Dedifferentiated amniotic fluid mesenchymal stem cell (primary cell): Measurements from ENCODE around the gene CBFA2T2.

Experiments used
- DNase-seq: peaks from one replicate; pipeline ENCODE4 v3.0.0-alpha.2; 2016; ENCODE audit errors: extremely low spot score

CBFA2T2 gene

DNA sequence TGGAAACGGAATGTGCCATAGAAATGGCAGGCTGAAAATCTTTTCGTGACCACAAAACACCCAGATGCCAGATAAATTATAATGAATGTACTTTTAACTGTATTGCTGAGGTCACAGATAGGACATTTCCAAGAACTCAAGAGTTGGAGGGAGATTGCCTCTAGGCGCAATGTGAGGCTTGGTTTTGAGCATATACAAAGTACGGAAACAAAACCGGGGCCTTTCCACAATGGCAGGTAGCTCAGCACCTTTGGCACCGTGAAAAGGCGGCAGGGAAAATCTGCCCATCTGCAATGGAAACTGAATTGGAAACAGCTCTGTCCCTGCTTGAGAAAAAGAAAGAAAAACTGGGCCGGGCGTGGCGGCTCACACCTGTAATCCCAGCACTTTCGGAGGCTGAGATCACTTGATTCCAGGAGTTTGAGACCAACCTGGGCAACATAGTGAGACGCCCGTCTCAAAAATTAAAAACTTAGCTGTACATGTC is 161.7 kb downstream of the CBFA2T2 start:
- no peak for DNase-seq

DNA sequence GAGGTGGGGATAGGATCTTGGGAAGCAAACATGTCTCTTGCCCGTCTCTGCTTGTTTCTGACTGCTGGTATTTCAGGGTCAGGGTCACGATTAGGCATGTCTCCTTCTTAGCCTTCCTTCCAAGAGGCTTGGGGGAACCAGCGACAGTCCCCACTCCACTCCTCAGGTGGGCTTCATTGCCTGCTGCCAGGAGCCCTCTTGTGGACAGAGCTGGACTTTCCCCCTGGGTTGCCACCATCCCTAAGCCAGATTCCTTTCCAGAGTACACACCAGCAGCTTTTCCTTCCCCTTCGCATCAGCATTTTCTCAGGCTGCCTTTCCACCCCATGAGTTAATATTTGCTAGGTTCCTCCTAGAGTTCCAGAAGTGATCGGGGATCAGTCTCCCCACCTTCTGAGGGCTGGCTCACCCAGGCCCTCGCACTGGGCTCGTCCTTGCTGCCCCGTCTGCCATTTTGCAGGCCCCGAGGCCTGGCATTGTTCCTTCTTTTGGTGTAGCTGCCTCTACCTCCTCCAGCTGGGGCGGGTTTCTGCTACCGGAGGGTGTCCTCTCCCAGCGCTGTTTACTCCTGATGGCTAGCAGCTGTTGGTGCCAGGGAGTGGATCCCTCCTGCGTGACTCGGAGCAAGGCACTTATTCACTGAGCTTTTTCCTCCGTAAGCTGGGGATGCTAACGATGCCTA is 163.5 kb downstream of the CBFA2T2 start:
- peak; percentile 31 for DNase-seq

DNA sequence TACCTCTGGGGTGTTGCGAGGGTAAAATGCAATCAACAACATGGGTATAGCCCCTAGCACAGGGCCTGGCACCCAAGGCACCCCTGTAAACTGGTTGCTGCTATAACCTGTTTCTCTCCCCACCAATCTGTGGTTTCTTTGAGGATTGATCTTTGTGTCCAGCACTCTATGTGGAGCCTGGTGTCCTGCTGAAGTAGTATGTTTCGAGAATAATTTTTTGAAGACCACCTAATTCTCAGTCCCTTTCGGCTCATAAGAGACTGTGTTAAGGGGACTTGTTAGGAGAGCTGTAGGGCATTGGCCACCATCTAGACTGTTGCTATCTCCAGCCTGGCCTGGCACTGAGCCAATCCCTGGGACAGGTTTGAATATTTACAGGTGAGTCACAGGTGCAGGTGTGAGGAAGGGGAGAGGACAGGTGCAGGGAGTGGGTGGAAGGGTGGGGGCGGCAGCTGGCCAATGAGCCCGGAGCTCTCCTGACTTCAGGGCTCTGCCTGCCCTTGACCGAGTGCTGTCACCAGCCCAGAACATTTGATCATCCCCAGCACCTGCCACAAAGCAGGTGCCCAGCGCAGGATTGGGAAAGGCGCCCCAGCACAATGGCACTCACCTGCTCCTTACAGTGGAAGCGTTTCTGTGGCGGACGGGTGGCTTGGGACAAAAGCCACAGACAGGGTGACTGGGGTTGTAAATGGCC is 164.2 kb downstream of the CBFA2T2 start:
- DNase-seq = no peak

DNA sequence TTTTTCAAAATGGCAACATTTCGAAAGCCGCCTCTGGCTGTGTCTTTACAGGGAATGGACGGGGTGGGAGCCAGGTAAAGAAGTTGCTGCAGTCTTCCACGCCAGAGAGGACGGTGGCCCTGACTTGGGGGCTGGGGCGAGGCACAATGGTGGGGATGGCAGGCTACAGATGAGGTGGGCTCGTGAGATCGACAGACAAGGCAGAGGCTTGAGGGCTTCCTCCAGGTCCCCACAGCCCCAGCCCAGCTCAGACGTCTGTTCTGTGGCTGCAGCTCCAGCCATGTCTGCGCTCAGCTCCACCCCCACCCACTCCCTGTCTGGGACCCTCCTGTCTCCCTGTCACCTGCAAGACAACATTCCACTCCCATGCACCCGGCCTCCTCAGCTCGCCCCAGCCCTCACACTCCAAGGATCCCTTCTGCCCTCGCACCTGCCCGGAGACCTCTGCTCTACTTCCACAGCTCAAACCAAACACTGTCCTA is 164.8 kb downstream of the CBFA2T2 start:
- DNase-seq = no peak

DNA sequence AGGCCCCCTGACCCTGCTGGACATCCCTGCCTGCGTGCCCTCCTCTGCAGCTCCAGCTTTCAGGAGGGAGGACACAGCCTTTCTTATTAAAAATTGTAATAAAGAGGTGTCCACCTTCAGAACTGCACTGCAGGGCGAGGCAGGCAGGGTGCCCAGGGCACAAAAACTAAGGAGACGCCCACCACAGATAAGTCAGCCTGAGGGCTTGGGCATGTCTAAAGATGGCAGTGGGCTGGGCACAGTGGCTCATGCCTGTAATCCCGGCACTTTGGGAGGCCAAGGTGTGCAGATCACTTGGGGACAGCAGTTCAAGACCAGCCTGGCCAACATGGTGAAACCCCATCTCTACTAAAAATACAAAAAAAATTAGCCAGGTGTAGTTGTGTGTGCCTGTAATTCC is 165.3 kb downstream of the CBFA2T2 start:
- no peak for DNase-seq

DNA sequence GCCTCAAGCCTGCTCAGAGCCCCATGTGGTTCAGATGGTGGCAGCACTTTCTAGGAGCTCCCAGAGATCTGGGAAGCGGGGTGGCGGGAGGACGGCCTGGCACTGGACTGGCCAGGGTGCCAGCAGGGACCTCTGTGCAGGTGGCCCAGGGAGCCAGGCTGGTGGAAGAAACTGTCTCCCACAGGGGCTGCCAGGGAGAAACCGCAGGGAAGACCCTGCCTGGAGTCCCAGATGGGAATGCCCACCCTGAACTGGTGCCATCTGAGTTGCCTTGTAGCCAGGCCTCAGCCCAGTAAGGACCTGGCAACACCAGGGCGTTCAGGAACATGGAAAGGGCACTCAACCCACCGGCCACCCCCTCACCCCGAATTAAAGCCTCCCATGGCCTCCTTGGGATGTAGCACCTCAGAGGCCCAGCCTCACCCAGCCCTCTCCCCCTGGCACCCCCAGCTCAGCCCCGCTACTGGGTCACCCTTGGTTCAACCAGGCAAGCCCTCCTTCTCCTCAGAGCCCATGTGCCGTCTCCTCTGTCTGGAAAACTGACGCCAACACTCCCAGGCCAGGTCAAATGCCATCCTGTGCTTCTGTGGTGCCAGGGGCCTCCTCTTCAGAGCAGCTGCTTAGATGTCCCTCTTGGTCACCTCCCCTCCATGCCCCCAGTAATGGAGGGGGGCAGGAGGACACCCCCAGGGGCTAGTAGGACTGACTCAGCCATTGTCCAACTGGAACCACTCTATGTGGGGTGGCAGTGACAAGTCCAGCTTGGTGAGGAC is 166.3 kb downstream of the CBFA2T2 start:
- DNase-seq = no peak

DNA sequence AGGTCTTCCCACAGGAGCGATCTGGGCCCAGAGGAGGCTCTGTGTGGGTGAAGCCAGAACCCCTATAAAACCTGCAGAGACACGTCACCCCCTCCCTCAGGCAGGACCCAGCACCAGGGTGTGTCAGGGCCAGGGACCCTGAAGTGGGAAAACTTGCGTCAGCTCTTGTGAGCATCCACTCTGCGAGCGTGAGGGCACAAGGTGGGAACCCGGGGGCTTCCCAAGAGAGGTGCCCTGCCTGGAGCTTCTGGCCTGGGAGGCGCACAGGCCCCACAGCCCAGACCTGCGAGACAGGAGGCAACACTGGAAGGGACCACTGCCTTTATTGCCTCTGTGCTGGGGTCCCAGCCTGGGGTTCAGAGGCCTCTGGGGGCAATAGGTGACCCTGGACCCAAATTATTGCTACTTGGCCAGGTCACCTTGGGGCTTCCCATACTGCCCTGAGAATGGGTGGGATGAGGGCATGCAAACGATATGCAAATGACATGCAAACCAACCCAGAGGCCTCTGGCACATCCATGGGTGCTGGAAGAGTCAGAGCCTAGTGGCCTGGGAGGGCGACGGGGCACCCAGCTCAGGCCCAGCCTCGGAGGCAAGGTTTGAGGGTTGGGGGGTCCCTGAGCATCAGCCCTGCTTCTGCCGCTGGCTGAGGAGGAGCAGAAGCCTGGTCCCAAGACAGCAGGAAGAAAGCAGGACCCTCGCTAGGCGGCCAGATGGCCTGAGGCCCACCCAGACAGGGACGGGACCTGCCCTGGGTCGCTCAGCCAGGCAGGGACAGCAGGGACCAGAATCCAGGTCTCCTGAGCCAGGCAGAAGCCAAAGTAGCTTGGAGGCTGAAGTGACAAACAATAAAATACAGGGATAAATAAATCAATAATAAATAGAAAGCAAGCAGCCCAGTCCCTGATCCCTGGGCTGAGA is 167.1 kb downstream of the CBFA2T2 start:
- no peak for DNase-seq

DNA sequence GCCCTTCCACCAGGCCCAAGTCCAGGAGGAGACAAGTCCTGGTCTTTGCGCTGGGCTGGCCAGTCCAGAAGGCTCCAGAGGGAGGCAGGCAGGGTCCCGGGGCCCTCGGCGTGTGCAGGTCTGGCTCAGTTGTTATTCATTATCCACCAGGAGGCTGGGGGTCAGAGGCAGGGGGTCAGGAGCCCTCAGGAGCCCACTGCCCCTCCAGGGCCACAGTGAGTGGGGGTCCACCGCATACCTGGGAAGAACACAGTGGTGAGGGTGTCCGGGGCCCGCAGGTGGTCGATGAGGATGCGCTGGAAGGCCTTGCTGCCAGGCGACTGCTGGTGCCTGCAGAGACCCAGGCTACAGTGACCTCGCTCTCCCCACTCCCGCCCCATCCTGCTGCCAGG is 167.8 kb downstream of the CBFA2T2 start:
- DNase-seq = no peak

DNA sequence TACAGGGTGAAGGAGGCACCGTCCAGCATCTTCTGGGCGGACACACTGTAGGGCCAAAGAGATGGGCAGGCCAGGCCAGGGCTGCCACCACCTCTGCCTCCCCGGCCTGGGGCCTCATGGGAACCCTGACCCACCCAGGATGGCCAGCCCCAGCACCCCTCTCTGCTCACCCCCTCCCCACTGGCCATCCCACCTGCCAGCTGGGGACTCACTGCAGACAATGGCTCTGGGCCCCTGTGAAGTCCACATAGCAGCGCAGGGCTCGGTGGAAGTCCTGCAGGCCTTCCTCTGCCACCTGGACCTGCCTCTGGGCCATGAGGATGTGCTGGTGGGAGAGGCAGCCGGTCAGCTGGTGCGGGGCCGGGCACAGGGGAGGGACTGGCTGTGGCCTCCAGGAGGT is 168.6 kb downstream of the CBFA2T2 start:
- no peak for DNase-seq

DNA sequence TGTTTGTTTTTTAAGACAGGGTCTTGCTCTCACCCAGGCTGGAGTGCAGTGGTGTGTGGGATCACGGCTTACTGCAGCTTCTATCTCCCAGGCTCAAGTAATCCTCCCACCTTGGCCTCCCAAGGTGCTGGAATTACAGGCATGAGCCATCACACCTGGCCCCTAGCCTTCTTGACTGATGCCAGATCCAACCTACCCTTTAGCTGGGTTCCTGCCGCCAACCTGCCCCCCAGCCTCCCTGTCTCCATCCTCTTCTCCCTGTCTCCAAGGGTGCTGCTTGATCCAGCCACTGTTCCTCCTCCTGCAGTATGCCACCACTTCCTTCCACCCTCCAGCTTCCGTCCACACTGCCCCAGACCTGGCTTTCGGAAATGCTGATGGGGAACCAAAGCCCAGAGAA is 169.0 kb downstream of the CBFA2T2 start:
- DNase-seq = no peak

DNA sequence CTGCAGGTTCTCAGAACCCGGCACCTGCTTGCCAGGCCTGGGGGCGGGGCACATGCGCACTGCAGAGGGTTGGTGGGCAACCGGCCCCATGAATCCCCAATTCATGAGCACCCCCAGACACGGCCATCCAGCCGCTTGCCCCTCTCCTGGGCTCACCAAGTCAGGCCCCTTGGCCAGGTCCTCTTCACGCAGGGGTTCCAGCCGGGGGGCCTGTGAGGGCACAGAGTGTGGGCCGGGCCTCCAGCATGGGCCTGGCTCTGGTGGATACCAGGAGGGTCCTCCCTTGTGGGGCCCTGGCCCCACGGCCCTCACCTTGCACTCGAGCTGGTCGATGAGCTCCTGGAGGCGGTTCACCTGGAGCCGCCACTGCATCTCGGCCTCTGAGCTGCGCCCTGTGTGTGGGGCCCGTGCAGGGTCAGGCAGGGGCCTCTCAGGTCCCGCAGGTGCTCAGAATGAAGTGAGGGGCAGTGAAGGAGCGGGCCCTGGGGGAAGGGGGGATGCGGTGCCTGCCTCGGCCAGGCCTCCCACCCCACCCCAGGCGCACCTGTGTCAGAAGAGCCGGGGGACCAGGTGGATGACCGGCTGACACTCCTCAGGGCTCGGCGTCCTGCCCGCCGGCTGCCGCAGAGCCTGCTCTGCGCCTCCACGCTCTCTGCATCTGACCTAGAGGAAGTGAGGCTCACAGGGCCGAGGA is 169.6 kb downstream of the CBFA2T2 start:
- DNase-seq = no peak

DNA sequence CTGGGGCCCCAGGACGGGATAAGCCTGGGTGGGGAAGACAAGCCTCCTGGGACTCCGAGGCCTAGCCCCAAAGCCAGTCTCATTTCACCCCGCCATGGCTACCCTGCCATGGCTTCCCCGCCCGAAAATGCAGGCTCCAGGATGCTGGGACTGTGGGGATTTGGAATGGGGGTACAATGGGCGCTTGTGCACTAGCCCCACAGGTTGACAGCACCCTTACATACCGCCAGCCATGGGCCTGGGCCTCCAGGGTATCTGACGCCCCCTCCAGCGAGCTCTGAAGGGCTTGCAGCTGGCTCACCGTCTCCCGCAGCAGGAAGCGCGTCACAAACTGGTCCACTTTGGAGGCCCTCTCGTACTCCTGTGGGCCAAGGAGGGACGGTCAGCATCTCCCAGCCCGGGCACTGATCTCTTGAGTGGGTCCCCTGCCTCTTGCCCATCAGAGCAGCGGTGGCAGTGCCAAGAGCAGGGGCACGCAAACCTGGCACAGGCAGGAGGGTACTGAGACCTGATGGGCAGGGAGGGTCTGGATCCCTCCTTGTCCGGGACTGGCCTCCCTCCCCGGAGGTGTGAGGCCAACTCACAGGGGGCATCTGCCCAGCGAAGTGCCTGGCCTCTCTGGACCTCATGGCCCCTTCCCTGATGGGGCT is 170.3 kb downstream of the CBFA2T2 start:
- DNase-seq = no peak

DNA sequence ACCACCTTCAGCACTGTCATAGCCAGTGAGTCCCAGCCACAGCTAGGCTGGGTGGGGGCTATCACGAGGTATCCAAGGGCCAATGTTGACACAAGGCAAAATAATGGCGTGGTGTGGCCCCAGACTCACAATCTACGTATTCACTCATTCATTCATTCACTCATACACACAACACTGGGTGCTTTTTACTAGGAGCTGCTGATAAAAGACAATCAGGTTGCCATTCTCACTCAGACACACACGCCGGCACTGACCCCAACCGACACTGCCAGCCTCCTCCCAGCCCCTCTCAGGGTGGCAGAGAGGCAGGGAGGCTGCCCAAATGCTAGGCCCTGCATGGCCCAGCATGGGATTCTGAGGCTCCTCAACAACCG is 170.8 kb downstream of the CBFA2T2 start:
- DNase-seq = no peak

DNA sequence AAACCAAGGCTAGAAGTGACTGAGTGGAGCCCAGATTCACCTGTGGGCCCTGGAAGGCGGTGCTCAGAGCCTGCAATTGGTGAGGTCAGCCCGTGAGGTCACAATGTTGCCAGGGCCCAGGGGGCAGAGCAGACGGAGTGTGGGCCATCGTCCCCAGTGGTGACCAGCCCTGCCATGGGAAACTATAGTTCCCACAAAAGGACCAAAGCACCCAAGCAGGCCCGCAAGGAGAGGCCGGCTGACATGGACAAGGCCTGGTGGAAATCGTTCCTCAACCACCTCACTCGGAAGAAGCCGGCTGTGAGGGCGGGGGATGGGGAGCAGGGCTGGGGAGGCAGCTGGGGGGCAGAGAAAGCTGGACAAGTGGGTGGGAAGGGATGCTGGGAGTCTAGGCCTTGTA is 172.3 kb downstream of the CBFA2T2 start, which contains the start of gene C20orf144:
Gene C20orf144 (plus strand): TSS at position 156 of the 400 bp plus-strand sequence. CDS start 19 bp downstream, at position 175.
- DNase-seq = no peak

DNA sequence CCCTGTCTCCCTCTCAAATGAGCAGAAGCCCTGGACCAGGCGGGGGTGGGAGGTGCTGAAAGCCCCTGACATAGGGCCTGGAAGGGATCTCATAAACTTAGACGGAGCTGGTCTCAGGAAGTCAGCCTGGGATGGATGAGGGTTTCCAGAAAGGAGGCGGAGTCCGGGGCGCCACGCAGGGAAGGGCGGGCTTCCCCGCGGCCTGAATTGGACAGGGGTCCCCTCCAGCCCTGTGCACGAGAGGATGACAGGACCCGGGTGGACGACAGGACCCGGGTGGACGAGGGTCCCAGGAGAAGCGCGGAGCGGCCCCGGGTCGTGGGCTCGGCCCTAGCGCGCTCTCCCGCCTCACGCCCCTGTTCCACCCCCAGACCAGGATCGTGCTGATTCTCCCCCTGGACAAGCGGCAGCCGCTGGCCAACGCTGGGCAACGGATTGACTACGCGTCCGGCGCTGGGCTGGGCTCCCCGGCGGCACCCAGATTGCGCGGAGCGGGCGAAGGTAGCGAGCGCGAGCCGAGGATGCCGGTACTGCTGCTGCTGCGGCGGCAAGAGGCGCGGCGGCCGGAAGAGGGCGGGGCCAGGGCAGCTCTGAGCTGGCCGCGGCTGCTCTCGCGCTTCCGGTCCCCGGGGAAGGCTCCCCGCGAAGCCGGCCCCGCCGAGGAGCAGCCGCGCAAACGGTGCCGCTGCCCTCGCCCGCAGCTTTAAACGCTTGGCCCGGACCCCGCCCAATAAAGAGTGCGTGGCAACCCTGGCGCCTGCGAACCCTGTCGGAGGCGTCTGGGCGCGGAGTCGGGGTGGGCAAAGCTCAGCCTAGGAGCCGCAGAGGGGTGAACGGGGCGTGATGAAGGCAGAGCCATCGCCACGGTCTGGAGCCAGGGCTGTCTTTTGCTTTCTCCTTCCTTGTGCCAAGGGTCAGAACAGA is 173.5 kb downstream of the CBFA2T2 start:
- peak; percentile 72 for DNase-seq

DNA sequence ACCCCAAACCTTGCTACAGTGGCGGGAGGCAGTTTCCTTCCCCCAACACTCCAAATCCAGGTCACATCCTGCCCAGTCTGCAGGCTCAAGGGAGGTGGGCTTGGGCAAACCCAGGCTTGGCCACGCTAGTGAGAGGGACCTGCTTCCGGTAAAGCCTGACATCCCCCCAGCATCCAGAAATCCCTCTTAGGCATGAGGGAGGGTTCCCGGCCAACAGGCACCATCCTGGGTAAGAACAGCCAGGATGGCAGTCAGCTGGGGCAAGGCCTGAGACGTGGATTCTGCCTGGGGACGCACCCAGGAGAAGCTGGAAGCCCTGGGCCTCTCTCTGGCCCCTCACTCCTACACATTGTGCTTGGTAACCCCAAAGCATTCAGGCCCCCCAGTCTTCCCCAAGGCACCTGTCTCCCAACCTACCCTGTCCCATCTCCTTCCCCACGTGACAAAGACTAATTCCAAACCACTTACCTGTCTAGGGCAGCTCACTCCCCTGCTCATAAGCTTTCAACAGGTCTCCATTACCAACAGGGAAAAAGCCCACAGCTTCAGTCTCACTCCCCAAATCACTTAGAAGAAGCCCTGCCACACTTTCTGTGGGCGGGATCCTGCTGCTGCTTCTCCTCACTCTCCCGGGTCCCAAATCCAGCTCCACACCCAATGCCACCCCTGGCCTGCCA is 174.3 kb downstream of the CBFA2T2 start:
- no peak for DNase-seq

DNA sequence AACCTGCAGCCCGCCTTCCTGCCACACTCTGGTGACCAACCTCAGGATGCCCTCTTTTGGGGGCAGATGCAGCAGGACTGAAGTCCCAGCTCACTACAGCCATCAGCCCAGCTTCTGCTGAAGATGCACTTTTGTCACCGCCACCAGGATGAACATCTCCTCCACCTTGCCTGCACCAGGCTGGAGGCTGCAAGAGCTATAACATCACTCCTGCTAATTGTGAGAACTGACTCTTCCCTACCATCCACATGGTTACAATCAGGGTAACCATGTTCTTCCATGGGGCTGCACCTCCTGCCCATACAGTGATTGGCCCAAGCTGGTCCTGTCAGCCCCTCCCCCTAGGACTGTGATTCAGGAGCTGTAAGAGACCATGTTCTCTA is 174.9 kb downstream of the CBFA2T2 start:
- DNase-seq = no peak
